Upper lobe of left lung (tissue), 6 donors: ENCODE data around the gene PNRC2. TPM values are rescaled to one million over a fixed set of nuclear protein-coding genes. Genes with fewer than 3 reads are reported as not detected.

Experiments
- ATAC-seq, 2 donors: fragments of 200-7000 bp; cut with Tn5 transposase; one replicate each; pipeline ENCODE4 v1.9.1; 2022; ENCODE audit warnings: mild to moderate bottlenecking in 2 of 2, moderate library complexity in 2 of 2; ENCODE audit not compliant: low FRiP score in 2 of 2
- DNase-seq, 2 donors: peaks; one replicate each; pipeline ENCODE4 v3.0.0-alpha.2; 2019 to 2020
- H3K27ac ChIP-seq, 4 donors: fragments of 200-600 bp; sonication (generic); one replicate each; pipeline ENCODE4 v1.5.1; 2016 to 2019
- H3K27me3 ChIP-seq, 4 donors: fragments of 200-600 bp; sonication (generic); one replicate each; pipeline ENCODE4 v1.5.1; 2017 to 2019
- H3K36me3 ChIP-seq, 4 donors: fragments of 200-600 bp; sonication (generic); one replicate each; pipeline ENCODE4 v1.5.1; 2016 to 2019
- H3K4me1 ChIP-seq, 4 donors: fragments of 200-600 bp; sonication (generic); one replicate each; pipeline ENCODE4 v1.5.1; 2018 to 2019
- H3K4me3 ChIP-seq, 4 donors: fragments of 200-600 bp; sonication (generic); one replicate each; pipeline ENCODE4 v1.5.1; 2017 to 2019; ENCODE audit warnings: mild to moderate bottlenecking in 2 of 4, moderate library complexity in 1 of 4
- H3K9me3 ChIP-seq, 4 donors: fragments of 200-600 bp; sonication (generic); one replicate each; pipeline ENCODE4 v1.5.1; 2018 to 2019
- CTCF ChIP-seq, 6 experiments: fragments of 450-650 bp in 4 of 6; fragments of 200-600 bp in 2 of 6; sonication (generic) in 2 of 6; IDR thresholded peaks; one replicate each; pipeline ENCODE4 v1.5.1; 2016 to 2019; ENCODE audit warnings: antibody characterized with exemption in 6 of 6
- EP300 ChIP-seq, 4 donors: sonication (generic); formaldehyde crosslinking; IDR thresholded peaks; one replicate each; pipeline ENCODE4 v1.5.1; 2017; ENCODE audit warnings: antibody characterized with exemption in 4 of 4, control low read depth in 2 of 4
- POLR2A ChIP-seq, 4 donors: fragments of 450-650 bp; IDR thresholded peaks; one replicate each; pipeline ENCODE4 v1.5.1; 2016 to 2017; ENCODE audit warnings: antibody characterized with exemption in 4 of 4, mild to moderate bottlenecking in 2 of 4
- POLR2AphosphoS5 ChIP-seq, 2 donors: sonication (generic); formaldehyde crosslinking; IDR thresholded peaks; one replicate each; pipeline ENCODE4 v1.5.1; 2017; ENCODE audit warnings: antibody characterized with exemption in 2 of 2
- WGBS, 2 donors: methylation state at CpG; one replicate each; pipeline ENCODE4 v1.1.5; 2017 to 2018; 5-methylcytosine and 5-hydroxymethylcytosine counted together
- total RNA-seq, 6 donors: library from RNA; depleted of rRNA in 4 of 6; stranded (reverse); fragments of >200 nt in 4 of 6; gene quantifications; one replicate each; pipeline versions ENCODE4 v1.1.0 to v1.2.1, GENCODE V29; 2016 to 2021
- donor health status: DM: no; HTN: no; CAD: no; lungs with moderate emphysema.
- donor health status: DM: no; HTN: yes; CAD: no; lungs with severe emphysema.

PNRC2 gene
- 100 to 1,000 TPM; 101 to 892 (median 139) TPM for total RNA-seq

- H3K27ac ChIP-seq, result peak within 1 kb of the TSS; percentile 96 to 100 (median 99)
- peaks cover 40 to 51% (median 41%) of the 10 kb centered on the region in 4 donors for H3K4me1 ChIP-seq
- peaks cover 0 to 30% (median 7%) of the 10 kb centered on the region in 4 donors for H3K36me3 ChIP-seq
- H3K4me3 ChIP-seq, result peak within 1 kb of the TSS; percentile 57 to 85 (median 64)
- WGBS, 2 donors, result 0 to 1% methylated on average over 21 to 32 of the region's 84 CpGs
- TF ChIP-seq POLR2AphosphoS5 (IDR thresholded peaks at IDR 0.05) (peak; percentile 97), CTCF (IDR thresholded peaks at IDR 0.05) (peak in 3 of 6 experiments; percentile 5 to 29 (median 24)), EP300 (IDR thresholded peaks at IDR 0.05) (peak in 1 of 4 donors; percentile 22), POLR2A (IDR thresholded peaks at IDR 0.05) (peak; percentile 70 to 98 (median 92))
- ATAC-seq, result peak; percentile 97 to 98
- no peaks in the 10 kb centered on the region for H3K9me3 ChIP-seq
- H3K27me3 ChIP-seq, result no peaks in the 10 kb centered on the region
- DNase-seq, result peak; percentile 97 to 99
Observed at GRCh38 chr1:23959461-23960290, at the start of gene PNRC2. Gene PNRC2 (plus strand): TSS chr1:23959828. CDS start chr1:23961458, 1,630 bp downstream.

- ATAC-seq, result no peak
- Histone ChIP-seq H3K9me3 (no peaks in the 10 kb centered on the region), H3K36me3 (no peaks in the 10 kb centered on the region), H3K4me1 (peaks cover 0 to 10% (median 2%) of the 10 kb centered on the region in 4 donors), H3K4me3 (no peak overlapping the region), H3K27ac (no peak overlapping the region), H3K27me3 (no peaks in the 10 kb centered on the region)
- 86 to 88% methylated on average over 8 of the region's 8 CpGs for WGBS, 2 donors
- DNase-seq, result no peak
- TF ChIP-seq CTCF (IDR thresholded peaks at IDR 0.05) (no peak), POLR2AphosphoS5 (IDR thresholded peaks at IDR 0.05) (no peak), POLR2A (IDR thresholded peaks at IDR 0.05) (no peak), EP300 (IDR thresholded peaks at IDR 0.05) (no peak)
Observed at GRCh38 chr1:23910144-23910543, 49.5 kb upstream of the PNRC2 start.

- no peak for TF ChIP-seq EP300 (IDR thresholded peaks at IDR 0.05)
- H3K9me3 ChIP-seq, result no peaks in the 10 kb centered on the region
- ATAC-seq, result no peak
- H3K27ac ChIP-seq, result no peak overlapping the region
- WGBS, 2 donors, result 65 to 76% methylated on average over 10 to 11 of the region's 11 CpGs
- no peak overlapping the region for H3K4me3 ChIP-seq
- peaks cover 0 to 10% (median 2%) of the 10 kb centered on the region in 4 donors for H3K4me1 ChIP-seq
- DNase-seq, result no peak
- no peaks in the 10 kb centered on the region for H3K36me3 ChIP-seq
- H3K27me3 ChIP-seq, result no peaks in the 10 kb centered on the region
Observed at GRCh38 chr1:23910553-23911246, 48.9 kb upstream of the PNRC2 start.

GRCh38 chr1:23911921-23912320 is 47.7 kb upstream of the PNRC2 start:
- Histone ChIP-seq H3K27me3 (no peaks in the 10 kb centered on the region), H3K27ac (no peak overlapping the region), H3K4me1 (peaks cover 0 to 17% (median 6%) of the 10 kb centered on the region in 4 donors), H3K4me3 (no peak overlapping the region), H3K36me3 (no peaks in the 10 kb centered on the region), H3K9me3 (no peaks in the 10 kb centered on the region)
- DNase-seq (no peak), ATAC-seq (no peak)
- 79 to 88% methylated on average over 8 of the region's 8 CpGs for WGBS, 2 donors
- TF ChIP-seq EP300 (IDR thresholded peaks at IDR 0.05), result no peak
- no peak for TF ChIP-seq CTCF (IDR thresholded peaks at IDR 0.05)
- no peak for TF ChIP-seq POLR2AphosphoS5 (IDR thresholded peaks at IDR 0.05)
- TF ChIP-seq POLR2A (IDR thresholded peaks at IDR 0.05), result no peak

GRCh38 chr1:23913212-23913880 is 46.3 kb upstream of the PNRC2 start, which contains the start of gene CNR2:
Gene CNR2 (minus strand): TSS chr1:23913362. CDS start chr1:23875617, 37,745 bp downstream.
- TF ChIP-seq POLR2AphosphoS5 (IDR thresholded peaks at IDR 0.05), result no peak
- no peak for TF ChIP-seq POLR2A (IDR thresholded peaks at IDR 0.05)
- TF ChIP-seq EP300 (IDR thresholded peaks at IDR 0.05), result no peak
- no peak for TF ChIP-seq CTCF (IDR thresholded peaks at IDR 0.05)

More at GRCh38 chr1:23913212-23913880, 46.3 kb upstream of the PNRC2 start, which contains the start of gene CNR2:
- H3K9me3 ChIP-seq, result no peaks in the 10 kb centered on the region
- no peak within 1 kb of the TSS for H3K27ac ChIP-seq
- H3K4me1 ChIP-seq, result peaks cover 0 to 16% (median 8%) of the 10 kb centered on the region in 4 donors
- no peak within 1 kb of the TSS for H3K4me3 ChIP-seq
- ATAC-seq (no peak), DNase-seq (no peak)
- no peaks in the 10 kb centered on the region for H3K27me3 ChIP-seq
- 42 to 62% methylated on average over 7 of the region's 7 CpGs for WGBS, 2 donors
- no peaks in the 10 kb centered on the region for H3K36me3 ChIP-seq
